Stimulated activated CD8-positive, alpha-beta memory T cell treated with anti-CD3 and anti-CD28 coated beads, Interleukin-12 subunit alpha, Interleukin-12 subunit beta, amount 100 ng/mL, for 24 hours (primary cell): Measurements from ENCODE around the gene IQUB.
"Not testable (repeated sequence)": the region's sequence is repeated elsewhere in the genome, so short reads cannot be mapped to it uniquely, and the experiment has no call there.

ENCODE experiments used
- DNase-seq: peaks from one replicate; pipeline ENCODE4 v3.0.0-alpha.2; 2020; ENCODE audit errors: extremely low read depth

Gene IQUB

GRCh38 chr7:123539871-123540270 lies 5.5 kb upstream of the IQUB start:
- no peak for DNase-seq

DNA sequence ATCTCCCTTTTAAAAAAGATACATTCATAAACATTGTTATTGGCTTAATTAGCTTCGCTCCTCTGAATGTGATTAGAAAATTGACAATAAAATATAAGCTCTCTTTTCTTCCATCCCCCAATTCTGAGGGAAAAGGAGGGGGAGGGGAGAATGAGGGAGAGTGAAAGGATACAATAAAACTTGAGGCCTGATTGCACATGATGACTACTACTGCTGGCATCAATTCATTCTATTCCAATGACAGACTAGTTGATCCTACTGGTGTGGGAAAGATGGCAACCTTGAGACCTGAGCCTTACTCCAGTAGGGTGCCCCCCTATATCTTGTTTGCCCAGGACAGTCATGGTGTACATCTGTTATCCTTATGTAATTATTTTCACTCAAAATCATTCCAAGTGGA lies 4.5 kb upstream of the IQUB start:
- no peak for DNase-seq

GRCh38 chr7:123538189-123538714 lies 3.9 kb upstream of the IQUB start:
- no peak for DNase-seq

DNA sequence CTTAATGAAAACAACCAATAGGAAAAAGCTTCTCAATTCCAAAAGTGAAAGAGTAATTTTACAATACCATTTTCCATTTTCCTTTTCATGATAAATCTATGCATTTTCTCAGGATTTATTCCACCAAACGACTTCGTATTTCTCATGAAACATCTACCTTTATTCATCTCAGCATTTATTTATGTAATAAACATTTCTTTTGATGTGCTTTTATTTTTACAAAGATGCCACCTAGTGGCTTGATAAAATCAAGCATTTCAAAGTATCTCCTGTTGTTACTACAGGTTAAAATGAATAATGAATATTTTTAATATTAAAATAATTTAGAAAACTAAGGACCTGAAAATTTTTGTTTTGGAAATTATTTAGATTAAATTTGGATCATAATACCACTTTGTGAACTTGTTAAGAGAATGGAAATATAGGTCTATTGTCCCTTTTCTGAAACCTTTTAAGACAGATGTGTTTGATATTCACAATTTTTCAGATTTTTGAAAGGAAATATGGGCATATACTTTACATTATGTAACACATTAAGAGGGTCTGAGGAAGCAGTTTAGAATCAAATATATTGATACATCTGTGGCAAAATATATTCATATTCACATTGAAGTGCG lies 2.7 kb upstream of the IQUB start:
- no peak for DNase-seq

GRCh38 chr7:123535517-123535916 lies 1.1 kb upstream of the IQUB start:
- no peak for DNase-seq

DNA sequence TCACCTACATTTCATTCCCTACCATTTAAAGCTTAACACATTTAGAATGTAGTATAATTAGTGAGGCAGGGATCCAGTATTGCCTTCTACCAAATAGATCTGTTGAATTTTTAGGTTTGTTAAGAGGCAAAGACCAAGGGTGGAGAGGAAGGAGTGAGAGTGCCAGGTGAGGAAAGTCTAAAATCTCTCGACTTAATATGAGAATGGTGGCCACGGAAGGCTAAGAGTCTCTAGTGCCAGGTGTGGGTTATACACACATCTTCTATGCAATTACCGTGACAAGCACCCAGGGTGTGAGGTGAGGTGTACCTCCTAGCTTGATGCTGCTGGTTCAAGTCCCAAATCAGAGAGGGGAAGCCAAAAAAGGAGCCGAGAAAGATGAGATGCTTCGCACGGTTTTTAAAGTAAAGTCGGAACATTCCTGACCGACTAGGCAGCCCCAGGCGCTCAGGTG lies 439 bp downstream of the IQUB start:
- no peak for DNase-seq

- DNase-seq = no peak
Observed at GRCh38 chr7:123533553-123533917, 860 bp downstream of the IQUB start.

DNA sequence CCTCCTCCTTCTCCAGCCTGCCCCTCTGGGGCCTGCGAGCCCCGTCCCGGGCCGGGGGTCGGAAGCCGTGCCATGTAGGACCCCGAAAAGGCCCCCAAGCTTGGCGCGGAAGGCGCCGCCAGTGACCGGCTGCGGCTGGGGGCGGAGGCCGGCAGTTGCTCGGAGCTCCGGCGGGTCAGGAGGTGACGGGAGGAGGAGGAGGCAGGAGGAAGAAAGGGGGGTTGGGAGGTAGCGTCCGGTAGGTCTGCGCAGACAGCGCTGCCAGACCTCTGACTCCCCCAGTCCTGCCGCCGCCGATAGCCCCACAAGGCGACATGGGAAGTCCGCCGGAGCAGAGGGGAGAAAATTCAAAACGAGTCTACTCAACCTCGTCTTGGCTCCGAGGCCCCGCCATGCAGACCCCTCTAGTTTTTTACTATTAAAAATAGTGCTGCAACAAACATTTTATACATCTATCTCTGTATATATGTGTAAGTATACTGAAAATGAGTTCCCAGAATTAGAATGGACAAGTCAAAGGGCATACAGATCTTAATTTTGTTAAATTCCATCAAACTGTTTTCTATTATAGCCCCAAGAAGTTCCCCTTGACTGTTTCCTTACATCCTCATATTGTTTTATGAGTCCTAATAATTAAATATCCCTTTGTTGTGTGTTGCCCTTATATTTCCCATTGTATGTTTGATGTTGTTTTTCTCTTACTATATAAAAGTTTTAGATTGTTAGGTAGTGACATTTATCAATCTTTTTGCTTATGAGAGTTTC lies 1.4 kb downstream of the IQUB start:
- DNase-seq = not testable (repeated sequence)

- DNase-seq = not testable (repeated sequence)
Observed at GRCh38 chr7:123532343-123532742, 2.1 kb downstream of the IQUB start.

DNA sequence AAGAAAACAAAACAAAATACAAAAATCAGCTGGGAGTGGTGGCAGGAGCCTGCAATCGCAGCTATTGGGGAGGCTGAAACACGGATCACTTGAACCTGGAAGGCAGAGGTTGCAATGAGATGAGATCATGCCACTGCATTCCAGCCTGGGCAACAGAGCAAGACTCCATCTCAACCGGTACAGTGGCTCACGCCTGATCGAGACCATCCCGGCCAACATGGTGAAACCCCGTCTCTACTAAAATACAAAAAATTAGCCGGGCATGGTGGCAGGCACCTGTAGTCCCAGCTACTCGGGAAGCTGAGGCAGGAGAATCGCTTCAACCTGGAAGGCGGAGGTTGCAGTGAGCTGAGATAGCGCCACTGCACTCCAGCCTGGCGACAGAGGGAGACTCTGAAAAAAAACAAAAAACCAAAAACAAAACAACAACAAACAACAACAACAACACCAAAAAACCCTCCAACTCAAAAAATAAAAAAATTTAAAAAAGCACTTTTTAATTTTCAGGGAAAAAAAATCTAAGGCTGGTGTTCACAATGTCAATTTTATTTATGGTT lies 4.3 kb downstream of the IQUB start:
- DNase-seq = not testable (repeated sequence)

DNA sequence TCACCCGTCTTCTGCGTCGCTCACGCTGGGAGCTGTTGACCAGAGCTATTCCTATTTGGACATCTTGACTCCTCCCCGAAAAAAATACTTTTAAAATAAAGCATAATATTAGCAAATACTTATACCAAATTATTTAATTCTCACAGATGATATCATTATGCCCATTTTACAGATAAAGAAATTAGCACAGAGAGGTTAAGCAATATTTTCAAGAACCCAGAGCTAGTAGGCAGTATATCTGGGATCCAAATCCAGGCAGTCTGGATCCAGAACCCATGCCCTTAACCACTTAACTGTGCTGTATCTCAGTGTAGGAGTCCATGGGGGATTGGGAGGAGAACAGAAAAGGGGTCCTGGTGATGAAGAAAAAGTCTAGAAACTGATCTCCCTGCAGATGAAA lies 6.1 kb downstream of the IQUB start:
- DNase-seq = no peak

DNA sequence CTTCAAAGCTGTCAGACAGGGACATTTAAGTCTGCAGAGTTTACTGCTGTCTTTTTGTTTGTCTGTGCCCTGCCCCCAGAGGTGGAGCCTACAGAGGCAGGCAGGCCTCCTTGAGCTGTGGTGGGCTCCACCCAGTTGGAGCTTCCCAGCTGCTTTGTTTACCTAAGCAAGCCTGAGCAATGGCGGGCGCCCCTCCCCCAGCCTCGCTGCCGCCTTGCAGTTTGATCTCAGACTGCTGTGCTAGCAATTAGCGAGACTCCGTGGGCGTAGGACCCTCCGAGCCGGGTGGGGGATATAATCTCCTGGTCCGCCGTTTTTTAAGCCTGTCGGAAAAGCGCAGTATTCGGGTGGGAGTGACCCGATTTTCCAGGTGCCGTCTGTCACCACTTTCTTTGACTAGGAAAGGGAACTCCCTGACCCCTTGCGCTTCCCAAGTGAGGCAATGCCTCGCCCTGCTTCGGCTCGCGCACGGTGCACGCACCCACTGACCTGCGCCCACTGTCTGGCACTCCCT lies 6.6 kb downstream of the IQUB start:
- not testable (repeated sequence) for DNase-seq

- DNase-seq = not testable (repeated sequence)
Observed at GRCh38 chr7:123526533-123526932, 7.9 kb downstream of the IQUB start.

GRCh38 chr7:123522066-123522465 lies 12.3 kb downstream of the IQUB start:
- DNase-seq = no peak

GRCh38 chr7:123505221-123505620 lies 29.2 kb downstream of the IQUB start:
- no peak for DNase-seq

GRCh38 chr7:123502201-123502600 lies 32.2 kb downstream of the IQUB start:
- DNase-seq = no peak

DNA sequence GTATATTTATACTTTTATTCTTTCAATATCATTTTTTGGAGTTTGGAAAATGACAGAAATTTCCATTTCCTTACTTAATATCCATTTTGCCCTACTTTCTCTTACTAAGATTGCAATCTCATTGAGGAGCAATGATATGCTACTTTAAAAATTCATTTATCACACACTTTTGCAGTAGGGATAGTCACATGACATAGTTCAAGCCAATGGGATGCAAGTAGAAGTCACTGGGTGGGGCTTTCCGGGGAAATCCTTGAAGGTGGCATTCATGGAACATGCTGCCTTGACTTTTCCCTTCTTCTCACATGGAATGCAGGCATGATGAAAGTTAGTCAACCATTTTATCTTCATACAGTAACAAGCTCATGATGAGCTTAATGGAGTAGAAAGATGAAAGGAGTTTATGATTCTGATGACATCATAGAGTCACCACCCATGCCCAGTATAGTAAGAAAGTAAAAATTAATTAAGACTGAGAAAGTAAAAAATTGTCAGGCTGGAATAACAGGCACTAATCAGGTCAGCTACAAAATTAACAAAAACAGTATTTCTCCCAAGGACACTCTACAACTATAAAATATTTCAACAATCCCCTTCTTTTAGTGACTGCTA lies 33.4 kb downstream of the IQUB start:
- no peak for DNase-seq

GRCh38 chr7:123499211-123499970 lies 35.0 kb downstream of the IQUB start:
- DNase-seq = no peak

- no peak for DNase-seq
Observed at GRCh38 chr7:123498601-123499000, 35.8 kb downstream of the IQUB start.

GRCh38 chr7:123498031-123498430 lies 36.4 kb downstream of the IQUB start:
- no peak for DNase-seq

DNA sequence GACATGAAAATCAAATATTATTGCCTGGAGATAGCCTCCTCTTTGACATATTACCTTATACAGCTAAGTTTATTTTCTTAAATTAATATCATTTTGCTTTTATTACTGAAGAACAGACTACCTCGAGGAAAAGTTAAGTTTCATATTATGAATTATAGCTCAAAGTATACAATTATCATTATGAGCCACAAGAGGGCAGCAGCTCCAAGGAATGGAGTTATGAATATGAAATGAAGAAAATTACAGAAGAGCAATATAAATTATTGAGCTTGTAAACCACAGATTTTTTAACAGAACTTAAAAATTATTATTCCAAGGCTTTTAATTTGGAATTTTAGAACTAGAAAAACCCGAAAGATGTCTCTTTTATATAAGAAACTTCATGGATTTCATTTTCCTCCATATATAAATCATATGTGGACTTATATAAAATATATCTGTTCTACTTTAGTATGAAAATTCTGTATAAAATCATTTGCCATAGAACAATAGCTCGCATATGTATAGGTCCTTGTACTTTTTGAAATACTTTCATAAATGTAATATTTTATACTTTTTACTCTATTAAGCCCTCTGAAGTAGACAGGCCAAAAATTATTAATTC lies 40.1 kb downstream of the IQUB start:
- DNase-seq = no peak
